Stomach smooth muscle (tissue), 2 donors: ENCODE measurements around the gene DGAT2L6.
"Not testable (repeated sequence)": the region's sequence is repeated elsewhere in the genome, so short reads cannot be mapped to it uniquely, and the experiment has no call there.

Experiments used
- H3K27ac ChIP-seq: one replicate; pipeline ENCODE4 v1.7.0; 2013; ENCODE audit warnings: mild to moderate bottlenecking, low read length, inconsistent platforms
- H3K27me3 ChIP-seq, 2 donors: one replicate each; pipeline ENCODE4 v1.7.0; 2013; ENCODE audit warnings: low read length in 2 of 2; ENCODE audit not compliant: insufficient read depth in 2 of 2, control insufficient read depth in 1 of 2
- H3K36me3 ChIP-seq, 2 donors: one replicate each; pipeline ENCODE4 v1.7.0; 2013; ENCODE audit warnings: low read length in 2 of 2; ENCODE audit not compliant: control insufficient read depth in 2 of 2, insufficient read depth in 2 of 2
- H3K4me1 ChIP-seq: one replicate; pipeline ENCODE4 v1.7.0; 2013; ENCODE audit warnings: low read length; ENCODE audit not compliant: control insufficient read depth, insufficient read depth
- H3K4me3 ChIP-seq, 2 donors: one replicate each; pipeline ENCODE4 v1.7.0; 2013; ENCODE audit warnings: low read length in 2 of 2
- H3K9ac ChIP-seq, 2 donors: one replicate each; pipeline ENCODE4 v1.7.0; 2013; ENCODE audit warnings: low read length in 2 of 2, mild to moderate bottlenecking in 1 of 2
- H3K9me3 ChIP-seq, 2 donors: one replicate each; pipeline ENCODE4 v1.7.0; 2013; ENCODE audit warnings: low read length in 2 of 2; ENCODE audit not compliant: control insufficient read depth in 2 of 2
- donor health status: healthy.
- donor health status: Pancreatic carcinoma.

The DGAT2L6 gene

DNA sequence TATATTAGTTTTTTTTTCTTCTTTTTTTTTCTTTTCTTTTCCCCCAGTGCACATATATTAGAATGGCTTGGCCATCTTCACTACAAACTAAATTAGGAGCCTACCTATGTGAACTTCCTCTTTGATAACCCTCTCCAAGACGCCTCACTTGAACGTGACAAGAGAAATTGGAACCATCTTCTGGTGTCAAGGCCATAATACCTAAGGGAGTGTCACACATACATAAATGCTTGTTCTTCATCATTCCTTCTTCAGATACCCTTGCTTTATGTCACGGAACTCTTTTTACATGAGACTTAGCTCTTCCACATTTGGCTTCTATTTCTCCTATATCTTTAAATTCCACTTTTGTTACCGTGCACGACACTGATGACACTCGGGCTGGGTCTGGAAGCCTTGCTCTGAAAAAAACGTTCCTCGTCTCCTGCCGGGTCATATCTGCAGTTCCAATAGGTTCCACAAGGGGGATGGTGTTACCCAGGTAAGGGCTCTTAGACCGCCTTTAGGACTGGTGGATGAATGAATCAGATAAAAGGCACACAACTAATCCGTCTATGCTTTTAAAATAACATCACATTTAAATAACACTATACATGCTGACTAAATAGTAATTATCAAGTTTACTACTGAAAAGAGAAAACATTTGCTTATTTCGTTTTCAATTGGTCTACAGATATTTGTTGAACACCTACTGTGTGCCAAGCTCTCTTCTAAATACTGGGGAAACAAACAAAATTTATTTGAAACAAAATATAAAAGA is 19.9 kb downstream of the DGAT2L6 start:
- Histone ChIP-seq H3K4me3 (no peak overlapping the region), H3K9me3 (no peaks in the 10 kb centered on the region), H3K4me1 (no peaks in the 10 kb centered on the region), H3K27ac (no peak overlapping the region), H3K36me3 (no peaks in the 10 kb centered on the region), H3K27me3 (peaks cover 0 to 6% of the 10 kb centered on the region in 2 donors), H3K9ac (no peak overlapping the region)

DNA sequence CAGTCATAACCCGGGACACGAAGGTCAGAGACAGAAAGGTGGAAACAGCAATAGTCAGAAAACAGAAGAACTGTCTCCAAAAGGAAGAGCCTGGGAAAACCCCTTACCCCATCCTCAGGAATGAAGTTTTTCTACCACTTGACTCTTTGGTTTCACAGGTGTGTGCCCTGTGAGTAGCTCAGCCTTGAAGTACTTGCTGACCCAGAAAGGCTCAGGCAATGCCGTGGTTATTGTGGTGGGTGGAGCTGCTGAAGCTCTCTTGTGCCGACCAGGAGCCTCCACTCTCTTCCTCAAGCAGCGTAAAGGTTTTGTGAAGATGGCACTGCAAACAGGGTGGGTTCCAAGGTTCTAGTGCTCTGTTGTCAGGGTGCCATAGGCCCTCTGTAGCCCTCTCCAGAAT is 24.4 kb downstream of the DGAT2L6 start:
- no peaks in the 10 kb centered on the region for H3K4me1 ChIP-seq
- H3K27ac ChIP-seq, result no peak overlapping the region
- H3K9ac ChIP-seq, result no peak overlapping the region
- H3K27me3 ChIP-seq, result peaks cover 0 to 8% of the 10 kb centered on the region in 2 donors
- H3K36me3 ChIP-seq, result no peaks in the 10 kb centered on the region
- H3K4me3 ChIP-seq, result no peak overlapping the region
- peaks cover 0 to 3% of the 10 kb centered on the region in 2 donors for H3K9me3 ChIP-seq

DNA sequence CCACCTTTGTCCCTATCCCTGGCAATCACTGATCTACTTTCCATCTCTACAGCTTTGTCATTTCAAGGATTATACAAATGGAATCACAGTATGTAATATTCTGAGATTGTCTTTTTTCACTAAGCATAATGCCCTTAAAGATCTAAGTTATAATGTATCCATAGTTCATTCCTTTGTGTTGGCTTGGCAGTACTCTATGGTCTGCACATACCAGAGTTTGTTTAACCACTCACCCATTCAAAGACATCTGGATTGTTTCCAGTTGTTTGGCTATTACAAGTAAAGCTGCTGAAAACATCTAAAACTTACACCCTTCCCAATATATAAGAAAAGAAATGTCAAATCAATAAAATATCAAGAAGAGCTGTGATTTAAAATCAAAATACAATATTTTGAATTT is 31.2 kb downstream of the DGAT2L6 start:
- Histone ChIP-seq H3K9me3 (peaks cover 0 to 3% of the 10 kb centered on the region in 2 donors), H3K4me1 (no peaks in the 10 kb centered on the region), H3K9ac (no peak overlapping the region), H3K27ac (no peak overlapping the region), H3K4me3 (no peak overlapping the region), H3K27me3 (peaks cover 0 to 1% of the 10 kb centered on the region in 2 donors), H3K36me3 (no peaks in the 10 kb centered on the region)

DNA sequence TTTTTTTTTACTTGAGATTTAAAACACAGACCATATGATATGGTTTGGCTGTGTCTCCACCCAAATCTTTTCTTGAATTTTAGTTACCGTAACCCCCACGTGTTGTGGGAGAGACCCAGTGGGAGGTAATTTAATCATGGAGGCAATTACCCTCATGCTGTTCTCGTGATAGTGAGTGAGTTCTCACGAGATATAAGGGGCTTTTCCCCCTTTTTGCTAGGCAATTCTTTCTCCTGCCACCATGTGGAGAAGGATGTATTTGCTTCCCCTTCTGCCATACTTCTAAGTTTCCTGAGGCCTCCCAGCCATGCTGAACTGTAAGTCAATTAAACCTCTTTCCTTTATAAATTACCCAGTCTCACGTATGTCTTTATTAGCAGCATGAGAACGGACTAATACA is 32.3 kb downstream of the DGAT2L6 start:
- H3K9ac ChIP-seq, H3K9me3 ChIP-seq, H3K27me3 ChIP-seq, H3K4me3 ChIP-seq, H3K36me3 ChIP-seq, H3K27ac ChIP-seq, H3K4me1 ChIP-seq: not testable (repeated sequence)

DNA sequence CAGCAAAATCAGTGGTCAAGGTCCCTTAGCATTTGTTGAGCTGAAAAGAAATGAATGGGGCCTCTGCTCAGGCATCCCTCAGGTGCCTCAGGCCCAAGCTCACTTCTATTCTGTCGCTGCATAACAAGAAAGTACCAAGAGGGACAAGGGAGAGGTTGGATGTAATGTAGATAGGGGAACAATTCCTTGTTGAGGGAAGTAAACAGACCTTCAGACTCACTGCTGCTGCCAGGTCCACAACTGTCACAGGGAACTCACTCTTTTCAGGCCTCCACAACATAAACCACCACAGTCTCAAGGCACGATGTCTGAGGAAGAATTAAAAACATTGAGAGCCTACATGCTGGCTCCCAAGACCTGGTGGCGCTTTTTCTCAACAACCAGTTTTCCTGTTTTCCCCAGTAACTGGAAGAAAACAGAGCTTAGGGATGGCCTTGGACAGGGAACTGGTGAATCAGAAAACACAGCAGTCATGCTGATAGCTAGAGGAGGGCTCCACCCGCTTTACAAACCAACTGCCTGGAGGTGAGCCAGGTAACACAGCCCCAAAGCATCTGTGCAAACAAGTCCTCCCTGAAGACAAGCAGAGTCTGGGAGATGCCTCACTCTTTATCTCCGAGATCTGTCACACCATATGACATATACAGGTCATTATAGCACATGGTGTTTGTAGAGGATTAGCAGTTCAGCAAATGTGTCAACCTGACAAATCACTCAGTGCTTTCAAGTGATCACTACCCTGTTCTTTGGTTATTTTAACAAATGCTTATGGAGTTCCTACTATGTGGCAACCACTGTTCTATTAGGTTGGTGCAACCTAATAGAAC is 42.9 kb downstream of the DGAT2L6 start:
- Histone ChIP-seq H3K4me3 (no peak overlapping the region), H3K27me3 (peaks cover 0 to 5% of the 10 kb centered on the region in 2 donors), H3K4me1 (no peaks in the 10 kb centered on the region), H3K36me3 (no peaks in the 10 kb centered on the region), H3K9me3 (no peaks in the 10 kb centered on the region), H3K27ac (no peak overlapping the region), H3K9ac (no peak overlapping the region)

DNA sequence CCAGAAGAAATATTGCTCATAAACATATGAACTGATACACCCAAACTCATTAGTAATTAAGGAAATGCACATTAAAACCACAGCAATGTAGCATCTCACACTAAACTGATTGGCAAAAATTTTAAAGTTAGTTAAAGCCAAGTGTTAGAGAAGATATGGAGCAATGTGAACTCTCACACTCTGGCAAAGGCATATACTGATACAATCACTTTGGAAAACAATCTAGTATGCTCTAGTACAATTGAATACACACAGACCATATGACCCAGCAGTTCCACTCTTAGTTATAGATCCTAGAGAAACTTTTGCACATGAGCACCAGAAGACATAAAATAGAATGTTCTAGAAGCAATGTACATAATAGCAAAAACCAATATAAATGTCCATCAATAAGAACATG is 48.8 kb downstream of the DGAT2L6 start:
- no peak overlapping the region for H3K4me3 ChIP-seq
- no peak overlapping the region for H3K27ac ChIP-seq
- no peaks in the 10 kb centered on the region for H3K4me1 ChIP-seq
- no peaks in the 10 kb centered on the region for H3K36me3 ChIP-seq
- no peaks in the 10 kb centered on the region for H3K9me3 ChIP-seq
- peaks cover 0 to 3% of the 10 kb centered on the region in 2 donors for H3K27me3 ChIP-seq
- H3K9ac ChIP-seq, result no peak overlapping the region

DNA sequence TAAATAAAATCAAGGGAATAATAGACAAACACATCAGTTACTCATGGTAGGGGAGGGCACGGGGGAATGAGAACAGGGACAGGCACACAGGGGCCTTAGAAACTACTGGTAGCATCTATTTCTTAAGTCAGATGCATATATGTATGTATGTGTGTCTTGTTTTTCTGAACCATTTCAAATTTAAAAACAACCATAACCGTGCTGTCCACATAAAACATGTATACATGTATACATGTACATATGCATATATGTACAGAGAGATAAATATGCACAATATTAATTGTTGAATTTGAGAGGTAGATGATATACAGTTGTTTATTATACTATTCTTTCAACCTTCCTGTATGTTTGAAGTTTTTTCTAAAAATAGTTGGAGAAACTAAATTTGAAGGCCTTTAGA is 49.4 kb downstream of the DGAT2L6 start:
- H3K9ac ChIP-seq, result no peak overlapping the region
- no peaks in the 10 kb centered on the region for H3K4me1 ChIP-seq
- no peak overlapping the region for H3K27ac ChIP-seq
- H3K27me3 ChIP-seq, result peaks cover 0 to 3% of the 10 kb centered on the region in 2 donors
- no peaks in the 10 kb centered on the region for H3K9me3 ChIP-seq
- no peak overlapping the region for H3K4me3 ChIP-seq
- no peaks in the 10 kb centered on the region for H3K36me3 ChIP-seq

DNA sequence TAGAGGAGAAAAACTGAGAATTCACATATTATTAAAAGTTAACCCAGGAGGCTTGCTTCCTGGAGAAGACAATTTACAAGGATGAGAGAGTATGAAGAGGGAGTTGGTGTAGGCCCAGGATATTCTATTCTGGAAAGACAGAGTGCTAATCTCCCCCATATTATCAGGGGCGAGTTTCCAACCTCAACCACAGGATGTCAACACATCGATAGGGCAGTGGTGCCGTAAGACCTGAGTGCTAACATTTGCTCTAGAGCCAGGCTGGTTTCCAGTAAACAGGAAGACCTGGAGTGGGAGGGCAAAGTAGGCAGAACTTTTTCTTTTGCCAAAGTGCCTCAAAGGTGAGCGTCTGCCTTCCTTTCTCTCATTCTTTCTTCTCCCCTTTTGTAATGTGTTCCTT is 54.4 kb downstream of the DGAT2L6 start:
- no peak overlapping the region for H3K4me3 ChIP-seq
- H3K4me1 ChIP-seq, result no peaks in the 10 kb centered on the region
- H3K9ac ChIP-seq, result no peak overlapping the region
- no peaks in the 10 kb centered on the region for H3K36me3 ChIP-seq
- H3K27ac ChIP-seq, result no peak overlapping the region
- H3K9me3 ChIP-seq, result no peaks in the 10 kb centered on the region
- peaks cover 0 to 2% of the 10 kb centered on the region in 2 donors for H3K27me3 ChIP-seq

DNA sequence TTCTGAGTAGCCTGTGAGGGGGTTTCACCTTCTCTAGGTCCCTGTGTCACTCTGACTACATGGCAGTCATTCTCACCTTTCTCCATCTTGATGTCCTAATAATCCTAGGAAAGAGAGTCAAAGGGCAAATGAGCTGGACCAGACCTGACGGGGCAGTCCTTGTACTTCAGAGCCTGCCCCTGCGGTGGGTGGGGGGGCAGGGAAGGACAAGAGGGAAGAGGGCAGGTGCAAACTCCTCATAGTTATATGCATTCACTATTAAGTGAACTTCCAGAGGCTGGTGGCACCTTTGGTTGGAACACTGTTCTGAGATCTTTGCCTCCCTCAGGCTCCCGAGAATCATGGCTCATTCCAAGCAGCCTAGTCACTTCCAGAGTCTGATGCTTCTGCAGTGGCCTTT is 57.1 kb downstream of the DGAT2L6 start, which contains the start of gene AWAT1:
Gene AWAT1, plus strand, starts transcription at position 301 of the 400 bp plus-strand sequence. Its CDS starts 41 bp downstream, at position 342.
- Histone ChIP-seq H3K9ac (no peak within 1 kb of the TSS), H3K4me3 (no peak within 1 kb of the TSS), H3K4me1 (no peaks in the 10 kb centered on the region), H3K27ac (no peak within 1 kb of the TSS), H3K9me3 (no peaks in the 10 kb centered on the region), H3K27me3 (peaks cover 0 to 6% of the 10 kb centered on the region in 2 donors), H3K36me3 (no peaks in the 10 kb centered on the region)

DNA sequence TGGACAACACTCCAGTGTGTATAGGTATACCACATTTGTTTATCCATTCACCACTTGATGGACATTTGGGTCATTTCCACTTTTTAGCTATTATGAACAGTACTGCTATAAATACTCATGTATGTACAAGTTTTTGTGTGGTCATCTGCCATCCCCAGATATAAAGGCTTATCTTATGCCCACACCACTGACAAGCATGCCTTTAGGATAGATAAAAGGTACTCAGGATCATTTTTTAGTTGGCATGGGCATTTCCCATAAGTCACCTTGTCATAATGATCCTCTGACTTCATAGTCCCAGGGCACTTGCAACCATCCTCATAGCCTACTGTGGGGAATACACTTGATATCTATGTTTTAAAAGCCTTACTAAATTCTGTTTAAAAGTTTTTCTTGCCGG is 63.5 kb downstream of the DGAT2L6 start:
- Histone ChIP-seq H3K9ac (no peak overlapping the region), H3K9me3 (no peaks in the 10 kb centered on the region), H3K4me1 (no peaks in the 10 kb centered on the region), H3K36me3 (no peaks in the 10 kb centered on the region), H3K27me3 (peaks cover 0 to 6% of the 10 kb centered on the region in 2 donors), H3K4me3 (no peak overlapping the region), H3K27ac (no peak overlapping the region)

DNA sequence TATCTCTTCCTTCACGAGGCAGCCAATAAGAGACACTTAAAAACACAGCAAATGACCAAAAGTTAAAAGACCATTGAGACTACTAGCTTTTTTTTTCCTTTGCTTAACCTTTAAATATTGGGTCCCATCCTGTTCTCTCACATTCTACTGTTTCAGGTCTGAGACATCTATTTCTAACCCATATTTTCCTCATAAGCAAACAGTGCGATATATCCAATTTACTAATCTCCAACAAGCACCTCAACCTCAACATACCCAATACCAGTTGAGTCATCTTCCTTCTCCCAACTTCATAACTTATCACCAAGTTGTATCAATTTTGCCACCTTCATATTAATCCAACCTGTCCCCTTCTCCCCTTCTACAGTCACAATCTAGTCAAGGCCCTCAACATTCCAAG is 64.2 kb downstream of the DGAT2L6 start:
- H3K4me1 ChIP-seq, result no peaks in the 10 kb centered on the region
- H3K4me3 ChIP-seq, result no peak overlapping the region
- no peaks in the 10 kb centered on the region for H3K9me3 ChIP-seq
- no peak overlapping the region for H3K27ac ChIP-seq
- H3K36me3 ChIP-seq, result no peaks in the 10 kb centered on the region
- no peak overlapping the region for H3K9ac ChIP-seq
- peaks cover 0 to 6% of the 10 kb centered on the region in 2 donors for H3K27me3 ChIP-seq
